H1 (cell line): Measurements from ENCODE around the gene PELI2. TPM values are rescaled to one million over a fixed set of nuclear protein-coding genes. Genes with fewer than 3 reads are reported as not detected.

ENCODE experiments used
- ASH2L ChIP-seq: fragments of 200-600, 300-600 bp; sonication (generic); IDR thresholded peaks from one replicate; pipeline ENCODE4 v1.7.1; 2017; ENCODE audit warnings: low read length
- CBX8 ChIP-seq: fragments of 300-800, 300-1000 bp; sonication (generic); IDR thresholded peaks from 2 replicates; pipeline ENCODE4 v1.7.1; 2016; ENCODE audit warnings: low read depth, low read length, borderline replicate concordance
- CHD1 ChIP-seq: IDR thresholded peaks from 2 replicates; pipeline ENCODE4 v1.6.1; 2012; ENCODE audit warnings: low read depth, low read length, improper control_type of control experiment
- CHD7 ChIP-seq: fragments of 300-600 bp; sonication (generic); IDR thresholded peaks from 2 replicates; pipeline ENCODE4 v1.7.1; 2012; ENCODE audit warnings: low read length, moderate library complexity, mild to moderate bottlenecking, inconsistent platforms; ENCODE audit not compliant: insufficient replicate concordance
- POU5F1 ChIP-seq: IDR thresholded peaks from 2 replicates; pipeline ENCODE4 v1.6.1; 2011; ENCODE audit warnings: low read depth, mild to moderate bottlenecking, low read length, moderate library complexity
- RAD21 ChIP-seq, 2 experiments: IDR thresholded peaks in 1 of 2; conservative IDR thresholded peaks in 1 of 2; 2 replicates each; pipeline ENCODE4 v1.6.1; 2011; ENCODE audit warnings: low read depth in 2 of 2, low read length in 2 of 2, improper control_type of control experiment in 1 of 2, inconsistent platforms in 1 of 2, mild to moderate bottlenecking in 1 of 2, moderate library complexity in 1 of 2
- polyA plus RNA-seq, 7 experiments: library from polyadenylated mRNA; depleted of rRNA in 3 of 7; stranded (reverse) in 5 of 7; unstranded in 2 of 7; fragments of >200 nt in 5 of 7; fragments of 200-250 nt in 2 of 7; gene quantifications; 1 replicate in 5 of 7; 2 replicates in 1 of 7; 4 replicates in 1 of 7; pipeline versions ENCODE4 v1.2.1 to v1.2.3, GENCODE V29; 2011 to 2013; ENCODE audit warnings: missing spikeins in 2 of 7, mixed read lengths in 2 of 7
- total RNA-seq: library from RNA; stranded (reverse); fragmentation: NEBNext Ultra II Directional; extraction: Animal tissue kit (Norgen Biotek cat#: 25700); gene quantifications from 2 replicates; pipeline ENCODE4 v1.2.1, GENCODE V29; 2021

PELI2 gene
- total and polyA plus RNA-seq, 2 of the 8 experiments (the other 6 are each of a cell fraction or from before 2014, with no cell fraction given), result 14.6 to 25.7 TPM

- TF ChIP-seq CHD7, result no peak
- no peak for TF ChIP-seq CHD1
- no peak for TF ChIP-seq ASH2L
- no peak for TF ChIP-seq POU5F1
- no peak for TF ChIP-seq CBX8
- TF ChIP-seq RAD21 (IDR thresholded peaks at IDR 0.05 in 1 of 2, conservative IDR thresholded peaks at IDR 0.05 in 1 of 2; ENCODE audit: low read depth in 2 of 2, low read length in 2 of 2), result no peak
Observed at GRCh38 chr14:56224229-56224628, 106.0 kb downstream of the PELI2 start (continued).
